NCI-H2196 (cell line): ENCODE results near the gene ZNF436.
"Not testable (repeated sequence)": the region's sequence is repeated elsewhere in the genome, so short reads cannot be mapped to it uniquely, and the experiment has no call there.

ENCODE experiments used
- DNase-seq: peaks from one replicate; lab custom pipeline; 2025; ENCODE audit not compliant: unreplicated experiment; lab: John Stamatoyannopoulos, UW

Gene ZNF436

GRCh38 chr1:23322770-23323169, 46.9 kb downstream of the ZNF436 start:
- no peak for DNase-seq

GRCh38 chr1:23310280-23310679, 59.4 kb downstream of the ZNF436 start:
- DNase-seq = not testable (repeated sequence)
